Measurements from ENCODE around the gene TMEM132C. TPM values are rescaled to one million over a fixed set of nuclear protein-coding genes. Genes with fewer than 3 reads are reported as not detected.

The TMEM132C gene
- total RNA-seq, 1 experiment from 2014 or later = not detected

GRCh38 chr12:128521981-128522380, 255.0 kb downstream of the TMEM132C start (continued):
- TF ChIP-seq HMGXB4 (CRISPR knock-in tag; IDR thresholded peaks at IDR 0.05) = no peak
- no peak for TF ChIP-seq ZNF232 (CRISPR knock-in tag; IDR thresholded peaks at IDR 0.05)
- TF ChIP-seq CREM (CRISPR knock-in tag; IDR thresholded peaks at IDR 0.05) = no peak
- TF ChIP-seq FOXP1 (CRISPR knock-in tag; IDR thresholded peaks at IDR 0.05; ENCODE audit: borderline replicate concordance) = no peak
- TF ChIP-seq NFE2L1 (CRISPR knock-in tag; IDR thresholded peaks at IDR 0.05) = no peak
- no peak for TF ChIP-seq ZNF416 (CRISPR knock-in tag; IDR thresholded peaks at IDR 0.05)
- no peak for TF ChIP-seq RORB (CRISPR knock-in tag; IDR thresholded peaks at IDR 0.05)
- TF ChIP-seq STAT6 (CRISPR knock-in tag; conservative IDR thresholded peaks at IDR 0.05; ENCODE audit: low read depth) = no peak
- TF ChIP-seq PRDM15 (CRISPR knock-in tag; IDR thresholded peaks at IDR 0.05) = no peak
- TF ChIP-seq NFATC4 (CRISPR knock-in tag; IDR thresholded peaks at IDR 0.05) = no peak
- no peak for TF ChIP-seq TEAD1 (CRISPR knock-in tag; IDR thresholded peaks at IDR 0.05)

GRCh38 chr12:128524439-128524838, 257.5 kb downstream of the TMEM132C start:
- H3K27me3 Mint-ChIP-seq (ENCODE audit: low read depth) = peaks cover 13% of the 10 kb centered on the region
- H3K9me3 Mint-ChIP-seq = peaks cover 83% of the 10 kb centered on the region
- H3K4me3 Mint-ChIP-seq = no peak overlapping the region
- H3K36me3 Mint-ChIP-seq = peaks cover 77% of the 10 kb centered on the region
- DNase-seq (ENCODE audit: low spot score) (no peak), ATAC-seq (no peak)
- TF ChIP-seq STAT6 (CRISPR knock-in tag; conservative IDR thresholded peaks at IDR 0.05; ENCODE audit: low read depth) = no peak
- TF ChIP-seq IRF2 (CRISPR knock-in tag; IDR thresholded peaks at IDR 0.05; ENCODE audit: borderline replicate concordance, low read depth) = no peak
- no peak for TF ChIP-seq ZNF263 (CRISPR knock-in tag; IDR thresholded peaks at IDR 0.05; ENCODE audit: low read depth)
- no peak for TF ChIP-seq USF1 (CRISPR knock-in tag; IDR thresholded peaks at IDR 0.05)
- no peak for TF ChIP-seq ZBTB43 (CRISPR knock-in tag; IDR thresholded peaks at IDR 0.05)
- no peak for TF ChIP-seq SOX15 (CRISPR knock-in tag; IDR thresholded peaks at IDR 0.05)
- H3K27ac Mint-ChIP-seq = no peak overlapping the region
- H3K4me1 Mint-ChIP-seq = no peaks in the 10 kb centered on the region
- ChIA-PET POLR2A (no interaction called here), CTCF (no interaction called here)

All from WTC11 (cell line).